ENCODE data around the gene ABRACL.
"Not testable (repeated sequence)": the region's sequence is repeated elsewhere in the genome, so short reads cannot be mapped to it uniquely, and the experiment has no call there.

ABRACL gene

GRCh38 chr6:139013185-139013800 lies 15.3 kb upstream of the ABRACL start:
- DNase-seq = no peak

- no peak for DNase-seq
Measured at GRCh38 chr6:139014945-139015344, 13.6 kb upstream of the ABRACL start.

- no peak for DNase-seq
Measured at GRCh38 chr6:139016337-139017213, 12.0 kb upstream of the ABRACL start.

- no peak for DNase-seq
Measured at GRCh38 chr6:139017227-139017626, 11.3 kb upstream of the ABRACL start.

GRCh38 chr6:139019722-139020121 lies 8.8 kb upstream of the ABRACL start:
- DNase-seq = no peak

- DNase-seq = no peak
Measured at GRCh38 chr6:139020689-139021088, 7.9 kb upstream of the ABRACL start.

GRCh38 chr6:139025416-139025815 lies 3.1 kb upstream of the ABRACL start:
- not testable (repeated sequence) for DNase-seq

GRCh38 chr6:139027620-139028182 lies 844 bp upstream of the ABRACL start:
- peak; percentile 24 for DNase-seq

- peak; percentile 48 for DNase-seq
Measured at GRCh38 chr6:139028215-139028657, 309 bp upstream of the ABRACL start.

GRCh38 chr6:139029470-139030227 lies 1.1 kb downstream of the ABRACL start:
- peak; percentile 11 for DNase-seq

- no peak for DNase-seq
Measured at GRCh38 chr6:139030228-139030963, 1.9 kb downstream of the ABRACL start.

- DNase-seq = no peak
Measured at GRCh38 chr6:139037490-139037889, 8.9 kb downstream of the ABRACL start.

- no peak for DNase-seq
Measured at GRCh38 chr6:139044250-139044649, 15.7 kb downstream of the ABRACL start.

- no peak for DNase-seq
Measured at GRCh38 chr6:139047677-139048076, 19.1 kb downstream of the ABRACL start.

- DNase-seq = not testable (repeated sequence)
Measured at GRCh38 chr6:139048912-139049311, 20.4 kb downstream of the ABRACL start.

- DNase-seq = not testable (repeated sequence)
Measured at GRCh38 chr6:139050131-139050769, 21.7 kb downstream of the ABRACL start.

GRCh38 chr6:139050770-139051313 lies 22.3 kb downstream of the ABRACL start:
- no peak for DNase-seq

- DNase-seq = no peak
Measured at GRCh38 chr6:139051396-139052060, 23.0 kb downstream of the ABRACL start.

GRCh38 chr6:139053382-139053781 lies 24.8 kb downstream of the ABRACL start:
- no peak for DNase-seq

GRCh38 chr6:139054001-139054400 lies 25.5 kb downstream of the ABRACL start:
- DNase-seq = no peak

GRCh38 chr6:139055709-139056108 lies 27.2 kb downstream of the ABRACL start:
- DNase-seq = no peak
